Right lobe of liver (tissue), 6 donors: ENCODE data around the gene TBCD. TPM values are rescaled to one million over a fixed set of nuclear protein-coding genes. Genes with fewer than 3 reads are reported as not detected.

Experiments
- ATAC-seq, 4 donors: fragments of 200-7000 bp; cut with Tn5 transposase; one replicate each; pipeline ENCODE4 v1.9.1; 2020; ENCODE audit warnings: mild to moderate bottlenecking in 4 of 4, moderate library complexity in 4 of 4
- DNase-seq, 3 donors: peaks; one replicate each; pipeline ENCODE4 v3.0.0-alpha.2; 2020
- H3K27ac ChIP-seq, 3 donors: fragments of 200-600 bp; one replicate each; pipeline ENCODE4 v1.8.0; 2022
- H3K27me3 ChIP-seq, 2 donors: fragments of 200-600 bp; one replicate each; pipeline ENCODE4 v1.8.0; 2022
- H3K36me3 ChIP-seq, 4 donors: fragments of 200-600 bp; sonication (generic) in 1 of 4; one replicate each; pipeline versions ENCODE4 v1.5.1 to v1.8.0; 2017 to 2022; ENCODE audit warnings: control low read depth in 1 of 4
- H3K4me1 ChIP-seq, 4 donors: fragments of 200-600 bp; sonication (generic) in 1 of 4; one replicate each; pipeline versions ENCODE4 v1.5.1 to v1.8.0; 2017 to 2022; ENCODE audit warnings: control low read depth in 1 of 4
- H3K4me3 ChIP-seq, 3 donors: fragments of 200-600 bp; one replicate each; pipeline ENCODE4 v1.8.0; 2022
- H3K9me3 ChIP-seq, 4 donors: fragments of 200-600 bp; sonication (generic) in 1 of 4; one replicate each; pipeline versions ENCODE4 v1.5.1 to v1.8.0; 2017 to 2022; ENCODE audit warnings: control low read depth in 1 of 4
- CTCF ChIP-seq, 4 donors: fragments of 200-600 bp in 3 of 4; fragments of 450-650 bp in 1 of 4; IDR thresholded peaks; one replicate each; pipeline versions ENCODE4 v1.5.1 to v1.8.0; 2016 to 2022; ENCODE audit warnings: antibody characterized with exemption in 4 of 4, mild to moderate bottlenecking in 2 of 4
- POLR2A ChIP-seq: fragments of 450-650 bp; IDR thresholded peaks from one replicate; pipeline ENCODE4 v1.6.1; 2017; ENCODE audit warnings: antibody characterized with exemption, mild to moderate bottlenecking
- WGBS: methylation state at CpG from one replicate; pipeline ENCODE4 v1.1.6; 2018; ENCODE audit warnings: low coverage, low lambda C conversion rate; ENCODE audit not compliant: insufficient coverage; ENCODE audit errors: missing lambda C conversion rate; 5-methylcytosine and 5-hydroxymethylcytosine counted together
- intact Hi-C, 2 donors: fragments of 100-400 bp; cut with DNase I; formaldehyde crosslinking; loops; one replicate each; pipeline versions ENCODE4 v1.11.2 to v1.14.1; 2022
- long read RNA-seq: library from polyadenylated mRNA; unstranded; transcript quantifications from one replicate; pipeline ENCODE4 v2.0.0, GENCODE V29; 2019
- total RNA-seq, 6 experiments: library from RNA; depleted of rRNA in 2 of 6; stranded (reverse); fragments of >200 nt in 2 of 6; fragmentation: NEBNext Ultra II Directional in 3 of 6; extraction: Animal tissue kit (Norgen Biotek cat#: 25700) in 3 of 6; gene quantifications; one replicate each; pipeline versions ENCODE4 v1.1.0 to v1.2.4, GENCODE V29; 2016 to 2023
- donor health status: DM: no; HTN: yes; CAD: no.
- donor health status: DM: no; HTN: no; CAD: no.
- donor health status: DM: no; HTN: no; CAD: no.
- donor health status: DM: no; HTN: yes; CAD: no.
- donor health status: DM: no; HTN: yes; CAD: no.

The TBCD gene
- total RNA-seq, result 10 to 100 TPM; 28.0 to 55.7 (median 41.3) TPM
- long read RNA-seq, partial matches to known transcripts, result 4 of 6 reads
- long read RNA-seq, other reads (novel, unspliced or antisense), result 0 of 6 reads

GRCh38 chr17:82751571-82752370 is at the start of gene TBCD:
TSS of gene TBCD (plus strand) at chr17:82752065. CDS start at chr17:82752194, 129 bp downstream.
- Histone ChIP-seq H3K9me3 (no peaks in the 10 kb centered on the region), H3K4me3 (peak within 1 kb of the TSS; percentile 86 to 96 (median 89)), H3K4me1 (peaks cover 0 to 7% (median 0%) of the 10 kb centered on the region in 4 donors), H3K27ac (peak within 1 kb of the TSS in 2 of 3 donors; percentile 61 to 62), H3K36me3 (no peaks in the 10 kb centered on the region), H3K27me3 (no peaks in the 10 kb centered on the region)
- WGBS, result 2% methylated on average over 10 of the region's 114 CpGs
- DNase-seq, result peak; percentile 93 to 94 (median 93)
- intact Hi-C loops, result loop anchor here in 1 of 2 donors (10.0 kb wide), 1 partner anchor 87 kb away; no protein-coding TSS in a partner anchor
- ATAC-seq, result peak; percentile 86 to 94 (median 91)
- no peak for TF ChIP-seq CTCF (IDR thresholded peaks at IDR 0.05)
- TF ChIP-seq POLR2A, result no peak

- H3K27ac ChIP-seq, result no peak overlapping the region
- DNase-seq, result no peak
- ATAC-seq, result no peak
Measured at GRCh38 chr17:82702231-82702927, 49.5 kb upstream of the TBCD start.

GRCh38 chr17:82703036-82703745 is 48.7 kb upstream of the TBCD start:
- TF ChIP-seq POLR2A (no peak), CTCF (IDR thresholded peaks at IDR 0.05) (no peak)
- ATAC-seq (no peak), DNase-seq (no peak)
- peaks cover 0 to 10% (median 3%) of the 10 kb centered on the region in 4 donors for H3K4me1 ChIP-seq
- H3K4me3 ChIP-seq, result no peak overlapping the region
- 92% methylated on average over 5 of the region's 26 CpGs for WGBS
- no peaks in the 10 kb centered on the region for H3K9me3 ChIP-seq
- H3K36me3 ChIP-seq, result no peaks in the 10 kb centered on the region
- intact Hi-C loops, result no loop called here
- no peaks in the 10 kb centered on the region for H3K27me3 ChIP-seq
- H3K27ac ChIP-seq, result no peak overlapping the region

More at GRCh38 chr17:82702231-82702927, 49.5 kb upstream of the TBCD start:
- WGBS, result 71% methylated on average over 11 of the region's 20 CpGs
- H3K36me3 ChIP-seq, result no peaks in the 10 kb centered on the region
- no peak overlapping the region for H3K4me3 ChIP-seq
- no peaks in the 10 kb centered on the region for H3K9me3 ChIP-seq
- TF ChIP-seq CTCF (IDR thresholded peaks at IDR 0.05) (no peak), POLR2A (no peak)
- peaks cover 0 to 12% (median 3%) of the 10 kb centered on the region in 4 donors for H3K4me1 ChIP-seq
- H3K27me3 ChIP-seq, result no peaks in the 10 kb centered on the region
- intact Hi-C loops, result no loop called here
